ENCODE data around the gene NPIPB12.
"Not testable (repeated sequence)": the region's sequence is repeated elsewhere in the genome, so short reads cannot be mapped to it uniquely, and the experiment has no call there.

NPIPB12 gene

DNA sequence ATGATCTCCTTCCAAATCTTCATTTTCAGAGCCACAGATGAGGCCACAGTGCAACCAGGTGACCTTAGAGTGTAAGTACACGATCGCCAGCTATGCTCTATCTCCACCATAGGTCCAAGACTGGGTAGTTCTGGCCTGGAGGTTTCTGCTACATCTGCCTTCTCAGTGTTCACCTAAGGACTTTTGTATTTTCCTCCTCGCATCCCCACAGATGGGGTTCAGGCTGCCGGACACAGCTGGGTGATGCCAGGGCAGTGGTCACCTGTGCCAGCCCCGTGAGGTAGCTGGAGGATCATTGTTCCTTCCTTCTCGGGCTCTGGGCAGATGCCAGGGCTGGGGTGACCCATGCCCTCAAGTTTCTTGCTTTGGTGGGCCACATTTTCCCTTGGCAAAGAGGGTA is at the start of gene NPIPB12:
TSS of gene NPIPB12 (minus strand) at position 101 of the 400 bp plus-strand sequence.
- H3K4me3 ChIP-seq; DNase-seq (ENCODE audit: low read depth, low spot score); H3K9me3 ChIP-seq (ENCODE audit: low read depth, low read length); H3K36me3 ChIP-seq (ENCODE audit: insufficient read depth, low read length); H3K27ac ChIP-seq; H3K9ac ChIP-seq (ENCODE audit: insufficient read length): not testable (repeated sequence)

DNA sequence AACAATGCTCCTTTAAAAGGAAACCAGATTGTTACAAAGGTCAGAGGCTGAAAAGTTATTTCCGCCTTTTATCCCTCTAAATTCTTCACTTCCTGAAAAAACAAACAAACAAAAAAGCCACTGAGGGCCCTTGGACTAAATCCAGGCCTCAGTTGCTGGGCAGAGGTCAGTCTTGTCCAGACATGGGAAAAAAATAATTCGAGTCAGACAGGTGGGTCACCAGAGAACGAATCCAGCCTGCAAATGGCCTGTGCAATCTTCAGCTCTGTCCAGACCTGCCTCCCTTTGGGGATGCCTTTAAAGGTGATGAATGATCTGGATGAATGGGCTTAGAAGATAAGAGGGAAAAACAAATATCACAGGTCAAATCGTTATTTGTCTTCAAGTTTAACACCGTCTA is 15.3 kb upstream of the NPIPB12 start:
- H3K36me3 ChIP-seq (ENCODE audit: insufficient read depth, low read length); H3K9ac ChIP-seq (ENCODE audit: insufficient read length); H3K9me3 ChIP-seq (ENCODE audit: low read depth, low read length); H3K4me3 ChIP-seq; DNase-seq (ENCODE audit: low read depth, low spot score); H3K27ac ChIP-seq: not testable (repeated sequence)

DNA sequence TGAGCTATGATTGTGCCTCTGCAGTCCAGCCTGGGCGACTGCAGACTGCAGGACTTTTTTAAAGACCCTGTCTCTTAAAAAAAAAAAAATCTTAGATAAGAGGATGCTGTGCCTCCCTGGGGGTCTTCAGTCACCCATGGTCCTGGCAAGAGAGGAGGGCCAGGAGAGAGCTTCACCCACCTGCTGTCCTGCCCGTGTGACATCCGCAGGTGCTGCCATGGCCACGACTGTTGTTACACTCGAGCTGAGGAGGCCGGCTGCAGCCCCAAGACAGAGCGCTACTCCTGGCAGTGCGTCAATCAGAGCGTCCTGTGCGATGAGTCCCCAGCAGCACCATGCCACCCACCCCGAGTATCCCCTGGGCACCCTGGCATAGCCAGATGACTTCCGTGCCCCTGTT is 23.9 kb downstream of the NPIPB12 start:
- not testable (repeated sequence) for H3K9me3 ChIP-seq (ENCODE audit: low read depth, low read length); H3K9ac ChIP-seq (ENCODE audit: insufficient read length); H3K27ac ChIP-seq

DNA sequence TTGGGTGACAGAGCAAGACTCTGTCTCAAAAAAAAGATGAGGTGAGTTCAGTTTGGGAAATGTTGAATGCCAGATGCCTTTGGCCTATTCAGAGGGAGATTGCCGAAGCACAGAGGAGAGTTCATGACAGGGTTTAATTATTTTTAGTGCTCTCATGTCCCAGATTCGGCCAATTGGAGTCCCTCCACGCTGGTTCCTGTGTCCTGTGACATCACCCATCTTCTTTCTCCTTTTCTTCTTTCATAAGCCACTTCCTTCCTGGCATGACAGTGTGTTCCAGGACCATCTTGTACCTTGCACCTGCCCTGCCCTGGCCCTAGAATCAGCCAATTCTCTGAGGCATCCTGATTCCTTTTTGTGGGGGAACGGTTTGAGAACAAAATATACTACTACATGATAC is 34.1 kb downstream of the NPIPB12 start:
- not testable (repeated sequence) for H3K27ac ChIP-seq; DNase-seq (ENCODE audit: low read depth, low spot score); H3K36me3 ChIP-seq (ENCODE audit: insufficient read depth, low read length); H3K4me3 ChIP-seq; H3K9me3 ChIP-seq (ENCODE audit: low read depth, low read length); H3K9ac ChIP-seq (ENCODE audit: insufficient read length)

More for the DNA sequence above, 23.9 kb downstream of the NPIPB12 start:
- H3K36me3 ChIP-seq (ENCODE audit: insufficient read depth, low read length); H3K4me3 ChIP-seq; DNase-seq (ENCODE audit: low read depth, low spot score): not testable (repeated sequence)

DNA sequence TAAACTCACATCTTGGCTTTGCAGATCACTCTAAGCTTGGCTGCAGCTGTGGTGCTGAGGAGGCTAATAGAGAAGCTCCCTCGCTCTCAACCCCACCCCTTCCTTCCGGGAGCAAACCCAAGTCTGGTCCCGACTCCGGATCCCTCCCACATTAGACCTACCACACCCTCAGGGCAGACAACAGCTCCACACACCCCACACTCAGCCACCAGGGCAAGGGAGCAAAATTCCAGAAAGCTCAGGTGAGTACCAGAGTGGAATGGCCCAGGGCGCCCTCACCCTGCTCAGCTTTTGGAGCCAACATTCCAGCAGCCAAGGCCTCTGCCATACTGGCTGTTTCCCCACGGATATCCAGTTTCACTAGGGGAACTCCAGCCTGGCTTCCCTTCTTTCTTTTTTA is 36.5 kb downstream of the NPIPB12 start:
- H3K9me3 ChIP-seq (ENCODE audit: low read depth, low read length); H3K4me3 ChIP-seq; H3K27ac ChIP-seq; DNase-seq (ENCODE audit: low read depth, low spot score); H3K36me3 ChIP-seq (ENCODE audit: insufficient read depth, low read length); H3K9ac ChIP-seq (ENCODE audit: insufficient read length): not testable (repeated sequence)

DNA sequence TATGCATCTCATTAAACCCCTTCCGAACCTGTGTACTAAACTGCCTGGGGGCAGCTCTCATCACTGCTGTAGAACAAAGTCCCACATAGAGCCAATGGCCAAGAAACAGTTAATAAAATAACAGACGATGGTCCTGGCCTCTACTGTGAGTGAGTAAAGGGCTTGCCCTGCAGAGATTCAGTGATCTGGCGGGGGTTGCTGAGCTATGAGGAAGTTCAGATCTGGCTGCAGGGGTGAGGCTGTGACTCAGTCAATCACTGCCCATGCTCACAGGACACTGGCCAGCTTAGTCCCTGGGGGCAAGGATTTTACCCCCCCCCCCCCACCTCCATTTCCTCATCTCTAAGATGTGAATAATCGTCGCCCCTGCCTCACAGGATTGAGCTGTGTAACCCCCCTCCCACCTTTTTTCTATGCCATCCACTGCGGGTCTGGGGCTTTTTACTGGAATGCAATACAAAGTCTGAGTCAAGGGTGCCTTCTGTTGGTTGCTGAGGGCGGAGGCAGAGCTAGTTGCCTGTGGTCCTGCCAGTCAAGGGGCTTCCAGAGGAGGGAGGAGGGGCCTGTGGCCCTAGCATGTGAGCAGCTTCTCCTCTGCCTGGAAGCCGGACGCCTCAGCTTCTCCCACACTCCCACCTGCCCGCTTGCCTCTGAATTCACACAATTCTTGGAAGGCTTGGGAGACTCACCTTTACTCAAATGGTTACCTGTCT is 38.4 kb downstream of the NPIPB12 start:
- H3K9me3 ChIP-seq (ENCODE audit: low read depth, low read length); H3K9ac ChIP-seq (ENCODE audit: insufficient read length); H3K36me3 ChIP-seq (ENCODE audit: insufficient read depth, low read length); DNase-seq (ENCODE audit: low read depth, low spot score); H3K4me3 ChIP-seq; H3K27ac ChIP-seq: not testable (repeated sequence)

DNA sequence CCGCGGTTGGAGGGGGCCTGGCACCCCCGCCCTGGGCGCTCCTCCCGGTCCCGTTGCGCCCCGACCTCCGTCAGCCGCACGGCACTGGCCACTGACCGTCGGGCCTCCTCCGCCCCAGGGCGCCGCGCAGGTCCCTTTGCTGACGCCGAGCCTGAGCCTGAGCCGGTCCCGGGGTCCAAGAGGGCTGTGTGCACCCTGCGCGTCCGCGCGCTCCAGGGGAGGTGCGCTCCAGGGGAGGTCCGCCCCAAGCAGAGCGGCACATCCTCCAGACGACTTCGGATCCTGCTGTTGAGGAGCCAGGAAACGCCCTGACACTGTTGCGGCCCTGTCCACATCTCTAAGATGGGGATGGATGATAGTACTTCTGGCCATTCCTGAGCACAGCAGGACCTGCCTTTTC is 39.3 kb downstream of the NPIPB12 start:
- not testable (repeated sequence) for DNase-seq (ENCODE audit: low read depth, low spot score); H3K4me3 ChIP-seq; H3K27ac ChIP-seq; H3K9ac ChIP-seq (ENCODE audit: insufficient read length); H3K36me3 ChIP-seq (ENCODE audit: insufficient read depth, low read length); H3K9me3 ChIP-seq (ENCODE audit: low read depth, low read length)

DNA sequence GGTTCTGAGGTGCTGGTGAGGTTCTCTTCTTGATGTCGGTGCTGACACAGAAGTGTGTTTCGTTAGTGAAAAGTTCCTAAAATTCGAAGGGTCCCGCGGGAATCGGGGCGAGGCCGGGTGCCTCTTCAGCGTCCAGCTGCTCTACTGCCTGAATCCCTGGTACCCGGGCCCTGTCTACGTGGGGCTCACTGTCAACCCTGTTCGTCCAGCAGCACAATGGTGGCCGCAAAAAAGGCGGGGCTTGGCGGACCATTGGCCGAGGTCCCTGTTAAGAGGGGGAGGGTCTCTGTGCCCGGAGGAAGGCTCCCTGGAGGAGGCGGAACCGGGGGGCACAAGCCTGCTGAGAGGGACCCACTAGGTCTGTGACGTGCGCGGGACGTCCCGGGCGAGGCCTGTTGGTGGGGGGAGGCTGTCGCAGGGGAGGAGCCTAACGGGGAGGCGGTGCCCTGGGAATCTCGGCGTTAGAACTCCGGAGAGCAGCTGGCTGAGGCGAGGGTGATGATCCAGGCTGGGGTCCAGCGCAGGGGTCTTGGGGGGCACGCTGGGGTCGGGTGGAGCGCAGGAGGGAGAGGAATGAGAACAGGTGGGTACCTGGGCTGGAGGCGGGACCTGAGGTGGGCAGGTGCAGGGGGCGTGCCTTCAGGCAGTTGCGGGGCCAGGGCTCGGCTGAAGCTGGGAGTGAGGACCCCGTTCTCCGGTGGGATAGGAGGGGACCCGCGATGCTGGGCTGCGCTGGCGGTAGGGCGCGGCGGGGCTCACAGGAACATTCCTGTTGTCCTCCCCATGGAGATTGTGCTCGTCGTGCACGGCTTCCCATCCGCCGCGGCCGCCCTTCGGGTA is 40.0 kb downstream of the NPIPB12 start:
- H3K27ac ChIP-seq; H3K36me3 ChIP-seq (ENCODE audit: insufficient read depth, low read length); H3K9ac ChIP-seq (ENCODE audit: insufficient read length); H3K4me3 ChIP-seq; DNase-seq (ENCODE audit: low read depth, low spot score); H3K9me3 ChIP-seq (ENCODE audit: low read depth, low read length): not testable (repeated sequence)

DNA sequence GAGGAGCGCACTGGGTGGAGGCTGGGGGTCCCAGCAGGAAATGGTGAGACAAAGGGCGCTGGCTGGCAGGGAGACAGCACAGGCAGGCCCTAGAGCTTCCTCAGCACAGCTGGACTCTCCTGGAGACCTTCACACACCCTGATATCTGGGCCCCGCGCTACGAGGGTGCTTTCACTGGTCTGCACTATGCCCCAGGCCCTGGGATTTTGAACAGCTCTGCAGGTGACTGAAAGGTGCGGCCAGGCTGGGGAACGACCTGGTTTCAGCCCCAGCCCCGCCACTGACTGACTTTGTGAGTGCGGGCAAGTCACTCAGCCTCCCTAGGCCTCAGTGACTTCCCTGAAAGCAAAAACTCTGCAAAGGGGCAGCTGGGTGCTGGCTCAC is 45.6 kb downstream of the NPIPB12 start:
- not testable (repeated sequence) for H3K27ac ChIP-seq; H3K4me3 ChIP-seq; H3K9me3 ChIP-seq (ENCODE audit: low read depth, low read length); DNase-seq (ENCODE audit: low read depth, low spot score); H3K36me3 ChIP-seq (ENCODE audit: insufficient read depth, low read length); H3K9ac ChIP-seq (ENCODE audit: insufficient read length)

DNA sequence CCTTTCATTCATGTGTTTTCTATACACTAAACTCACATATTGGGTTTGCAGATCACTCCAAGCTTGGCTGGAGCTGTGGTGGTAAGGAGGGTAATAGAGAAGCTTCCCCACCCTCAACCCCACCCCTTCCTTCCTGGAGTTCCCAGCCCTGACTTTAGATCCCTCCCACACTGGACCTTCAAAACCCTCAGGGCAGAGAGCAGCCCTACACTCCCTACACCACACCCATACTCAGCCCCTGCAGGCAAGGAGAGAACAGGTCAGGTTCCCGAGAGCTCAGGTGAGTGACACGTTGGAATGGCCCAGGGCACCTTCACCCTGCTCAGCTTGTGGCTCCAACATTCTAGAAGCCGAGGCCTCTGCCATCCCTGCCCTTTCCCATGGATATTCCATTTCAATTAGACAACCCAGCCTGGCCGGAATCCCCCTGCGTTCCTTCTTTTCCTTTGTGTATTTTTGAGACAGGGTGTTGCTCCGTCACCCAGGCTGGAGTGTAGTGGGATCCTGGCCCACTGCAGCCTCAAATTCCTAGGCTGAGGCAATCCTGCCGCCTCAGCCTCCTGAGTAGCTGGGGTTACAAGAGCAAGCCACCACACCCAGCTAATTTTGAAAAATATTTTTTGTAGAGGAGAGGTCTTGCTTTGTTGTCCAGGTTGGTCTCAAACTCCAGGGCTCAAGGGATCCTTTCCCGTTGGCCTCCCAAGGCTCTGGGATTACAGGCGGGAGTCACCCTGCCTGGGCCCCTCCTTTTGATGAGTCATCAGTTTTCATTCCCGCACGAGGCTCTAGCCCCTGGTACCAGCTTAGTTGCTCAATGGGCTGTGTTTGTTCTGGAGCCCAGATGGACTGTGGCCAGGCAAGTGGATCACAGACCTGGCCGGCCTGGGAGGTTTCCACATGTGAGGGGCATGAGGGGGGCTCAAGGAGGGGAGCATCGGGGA is 46.2 kb downstream of the NPIPB12 start, which contains the start of gene SULT1A4:
TSS of gene SULT1A4 (plus strand) at position 208 of the 941 bp plus-strand sequence. CDS start 1,473 bp downstream, outside the sequence.
- H3K4me3 ChIP-seq; H3K9me3 ChIP-seq (ENCODE audit: low read depth, low read length); H3K36me3 ChIP-seq (ENCODE audit: insufficient read depth, low read length); H3K27ac ChIP-seq; H3K9ac ChIP-seq (ENCODE audit: insufficient read length); DNase-seq (ENCODE audit: low read depth, low spot score): not testable (repeated sequence)

DNA sequence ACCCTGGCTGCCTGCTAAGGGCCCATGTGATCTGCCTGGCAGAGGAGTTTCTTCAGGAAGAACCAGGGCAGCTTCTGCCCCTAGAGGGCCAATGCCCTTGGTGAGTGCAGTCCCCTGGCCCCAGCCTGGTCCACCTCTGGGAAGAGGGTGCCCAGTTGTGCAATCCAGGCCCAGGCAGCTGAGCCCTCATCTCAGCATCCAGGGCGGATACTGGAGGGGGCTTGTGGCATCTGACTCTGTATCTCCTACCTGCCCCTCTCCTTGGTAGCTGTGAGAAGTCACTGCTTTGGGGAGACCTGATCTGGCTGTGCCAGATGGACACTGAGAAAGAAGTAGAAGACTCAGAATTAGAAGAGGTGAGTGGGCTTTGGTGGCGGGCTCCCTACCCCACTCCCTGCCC is 48.5 kb downstream of the NPIPB12 start:
- H3K4me3 ChIP-seq; H3K9ac ChIP-seq (ENCODE audit: insufficient read length); H3K36me3 ChIP-seq (ENCODE audit: insufficient read depth, low read length); H3K9me3 ChIP-seq (ENCODE audit: low read depth, low read length); DNase-seq (ENCODE audit: low read depth, low spot score); H3K27ac ChIP-seq: not testable (repeated sequence)

DNA sequence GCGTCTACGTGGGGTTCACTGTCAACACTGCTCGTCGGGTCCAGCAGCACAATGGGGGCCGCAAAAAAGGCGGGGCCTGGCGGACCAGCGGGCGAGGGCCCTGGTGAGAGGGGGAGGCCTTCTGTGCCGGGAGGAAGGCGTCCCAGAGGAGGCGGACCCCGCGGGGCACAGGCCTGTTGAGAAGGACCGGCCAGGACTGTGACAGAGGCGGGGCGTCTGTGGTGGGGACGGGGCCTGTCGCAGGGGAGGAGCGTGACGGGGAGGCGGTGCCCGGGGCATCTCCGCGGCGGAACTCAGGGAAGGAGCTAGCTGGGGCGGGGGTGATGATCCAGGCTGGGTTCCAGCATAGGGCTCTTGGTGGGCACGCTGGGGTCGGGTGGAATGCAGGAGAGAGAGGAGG is 51.4 kb downstream of the NPIPB12 start:
- H3K9me3 ChIP-seq (ENCODE audit: low read depth, low read length); H3K27ac ChIP-seq; H3K4me3 ChIP-seq: not testable (repeated sequence)

DNA sequence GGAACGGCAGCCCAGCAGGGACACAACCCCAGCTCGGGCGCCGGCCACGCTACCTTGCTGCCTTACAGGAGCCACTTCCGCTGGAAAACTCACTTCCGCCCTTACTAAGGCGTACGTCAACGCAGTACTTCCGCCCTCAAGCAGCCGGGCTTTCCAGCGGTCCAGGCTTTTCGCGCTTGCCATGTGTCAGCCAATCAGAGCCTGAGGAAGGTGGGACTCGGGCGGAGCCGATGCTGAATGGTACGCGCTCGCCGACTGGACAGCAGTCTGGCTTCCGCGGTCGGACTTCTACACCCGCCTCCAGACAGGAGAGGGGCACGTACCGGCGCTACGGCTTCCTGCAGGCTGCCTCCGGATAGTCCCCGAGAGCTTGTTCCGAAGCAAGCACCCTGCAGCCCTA is 51.9 kb downstream of the NPIPB12 start, which contains the start of the genes BOLA2 and SLX1B:
TSS of gene BOLA2 (minus strand) at position 83 of the 400 bp plus-strand sequence. CDS start 98 bp downstream, outside the sequence.
TSS of gene SLX1B (plus strand) at position 265 of the 400 bp plus-strand sequence.
- not testable (repeated sequence) for H3K9ac ChIP-seq (ENCODE audit: insufficient read length); H3K4me3 ChIP-seq; H3K27ac ChIP-seq; H3K9me3 ChIP-seq (ENCODE audit: low read depth, low read length); H3K36me3 ChIP-seq (ENCODE audit: insufficient read depth, low read length); DNase-seq (ENCODE audit: low read depth, low spot score)

More for the DNA sequence above, 51.4 kb downstream of the NPIPB12 start:
- DNase-seq (ENCODE audit: low read depth, low spot score); H3K36me3 ChIP-seq (ENCODE audit: insufficient read depth, low read length); H3K9ac ChIP-seq (ENCODE audit: insufficient read length): not testable (repeated sequence)

DNA sequence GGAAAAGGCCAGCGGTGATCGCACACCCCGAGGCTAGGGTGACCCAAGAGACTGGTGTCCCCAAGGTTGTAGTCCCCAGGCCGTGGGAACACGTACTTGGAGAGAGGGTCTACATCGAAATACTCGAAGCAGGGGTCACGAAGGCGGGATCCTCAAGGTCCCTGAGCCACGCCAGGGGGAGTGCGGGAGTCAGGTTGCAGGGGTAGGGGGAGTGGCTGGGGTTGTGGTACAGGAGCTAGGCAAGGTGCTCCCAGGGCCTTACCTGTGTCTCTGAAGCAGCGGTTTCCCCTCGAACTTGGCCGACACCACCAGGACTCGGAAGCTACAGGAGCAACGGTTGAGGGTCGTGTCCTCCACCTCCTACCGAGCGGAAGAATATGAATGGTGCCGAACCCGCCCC is 52.5 kb downstream of the NPIPB12 start:
- H3K4me3 ChIP-seq; H3K9ac ChIP-seq (ENCODE audit: insufficient read length); DNase-seq (ENCODE audit: low read depth, low spot score); H3K9me3 ChIP-seq (ENCODE audit: low read depth, low read length); H3K27ac ChIP-seq; H3K36me3 ChIP-seq (ENCODE audit: insufficient read depth, low read length): not testable (repeated sequence)
